HepG2 (cell line): ENCODE results near the gene BCO2.

ENCODE experiments used
- ATF2 ChIP-seq: sonication (generic); formaldehyde crosslinking; IDR thresholded peaks from 2 replicates; pipeline ENCODE4 v1.4.0; 2020; ENCODE audit warnings: missing genetic modification reagents
- CTCF ChIP-seq: sonication (generic); formaldehyde crosslinking; IDR thresholded peaks from 2 replicates; pipeline ENCODE4 v1.5.0; 2020; ENCODE audit warnings: mild to moderate bottlenecking, missing genetic modification reagents, moderate library complexity
- DBP ChIP-seq: sonication (generic); formaldehyde crosslinking; IDR thresholded peaks from 2 replicates; pipeline ENCODE4 v1.4.0; 2020; ENCODE audit warnings: missing genetic modification reagents; ENCODE audit errors: not compliant biosample characterization
- ETS1 ChIP-seq: sonication (generic); formaldehyde crosslinking; IDR thresholded peaks from 2 replicates; pipeline ENCODE4 v1.4.0; 2020; ENCODE audit warnings: missing genetic modification reagents
- HNF4G ChIP-seq, 2 experiments: sonication (generic) in 1 of 2; formaldehyde crosslinking in 1 of 2; IDR thresholded peaks; 2 replicates each; pipeline versions ENCODE4 v1.4.0 to v1.6.1; 2011 to 2020; ENCODE audit warnings: borderline replicate concordance in 2 of 2, low read depth in 2 of 2, mild to moderate bottlenecking in 2 of 2, low read length in 1 of 2, missing genetic modification reagents in 1 of 2, moderate library complexity in 1 of 2
- KMT2B ChIP-seq: IDR thresholded peaks from 2 replicates; pipeline ENCODE4 v1.6.1; 2016; ENCODE audit warnings: missing genetic modification reagents, missing compliant biosample characterization
- MLLT10 ChIP-seq: sonication (generic); formaldehyde crosslinking; IDR thresholded peaks from 2 replicates; pipeline ENCODE4 v1.4.0; 2020; ENCODE audit warnings: missing genetic modification reagents
- SIN3A ChIP-seq: IDR thresholded peaks from 2 replicates; pipeline ENCODE4 v1.6.1; 2011; ENCODE audit warnings: low read depth, mild to moderate bottlenecking, control low read depth, low read length, borderline replicate concordance
- XBP1 ChIP-seq: sonication (generic); formaldehyde crosslinking; IDR thresholded peaks from 2 replicates; pipeline ENCODE4 v1.5.0; 2020; ENCODE audit warnings: missing genetic modification reagents

GRCh38 chr11:112221274-112221835 lies 46.0 kb downstream of the BCO2 start:
- TF ChIP-seq ETS1 (CRISPR knock-in tag), result no peak
- no peak for TF ChIP-seq HNF4G (IDR thresholded peaks at IDR 0.05; ENCODE audit: borderline replicate concordance, low read depth, low read length)
- TF ChIP-seq HNF4G (CRISPR knock-in tag; IDR thresholded peaks at IDR 0.05; ENCODE audit: borderline replicate concordance, low read depth), result no peak
- TF ChIP-seq CTCF (CRISPR knock-in tag), result no peak
- no peak for TF ChIP-seq XBP1 (CRISPR knock-in tag)
- TF ChIP-seq MLLT10 (CRISPR knock-in tag), result no peak
- TF ChIP-seq DBP (CRISPR knock-in tag), result no peak
- no peak for TF ChIP-seq ATF2 (CRISPR knock-in tag)
- no peak for TF ChIP-seq KMT2B (CRISPR knock-in tag)
- no peak for TF ChIP-seq SIN3A
